B cell (primary cell): ENCODE results near the gene ATP8A1. TPM values are rescaled to one million over a fixed set of nuclear protein-coding genes. Genes with fewer than 3 reads are reported as not detected.

Source experiments
- ATAC-seq: fragments of 200-7000 bp; cut with Tn5 transposase; one replicate; pipeline ENCODE4 v1.10.0; 2021; ENCODE audit warnings: low read depth, mild to moderate bottlenecking, moderate number of reproducible peaks, moderate library complexity
- CTCF ChIA-PET: fragments of 350-600 bp; sonication (Branson Sonifier 250); formaldehyde crosslinking; loops from one replicate; lab custom pipeline; 2021; ENCODE audit warnings: antibody characterized with exemption, inconsistent platforms; lab: Charles Lee
- POLR2A ChIA-PET: fragments of 350-600 bp; sonication (Branson Sonifier 250); formaldehyde crosslinking; loops from one replicate; lab custom pipeline; 2021; ENCODE audit warnings: antibody characterized with exemption; lab: Charles Lee
- DNase-seq: peaks from one replicate; pipeline ENCODE4 v3.0.0; 2013
- H2AFZ ChIP-seq: 2 replicates; pipeline ENCODE4 v1.6.1; 2012; ENCODE audit warnings: mild to moderate bottlenecking, low read depth, low read length; ENCODE audit not compliant: insufficient read depth, poor library complexity, severe bottlenecking
- H3K27ac ChIP-seq, 2 donors: 1 replicate in 1 of 2; 2 replicates in 1 of 2; pipeline ENCODE4 v1.5.1; 2012 to 2013; ENCODE audit warnings: low read length in 2 of 2, mild to moderate bottlenecking in 2 of 2, moderate library complexity in 1 of 2
- H3K27me3 ChIP-seq, 4 experiments: fragments of 200-600 bp in 1 of 4; sonication (generic) in 1 of 4; replicated peaks in 1 of 4; 1 replicate in 2 of 4; 2 replicates in 2 of 4; pipeline versions ENCODE4 v1.6.1 to v1.7.0; 2013 to 2016; ENCODE audit warnings: low read length in 3 of 4, mild to moderate bottlenecking in 2 of 4, mixed read lengths in 1 of 4, moderate library complexity in 1 of 4; ENCODE audit not compliant: insufficient read depth in 4 of 4, control insufficient read depth in 3 of 4; ENCODE audit errors: control extremely low read depth in 1 of 4
- H3K36me3 ChIP-seq, 2 experiments: replicated peaks in 1 of 2; 1 replicate in 1 of 2; 2 replicates in 1 of 2; pipeline versions ENCODE4 v1.6.1 to v1.7.1; 2013; ENCODE audit warnings: low read length in 1 of 2; ENCODE audit not compliant: insufficient read depth in 2 of 2, control insufficient read depth in 1 of 2; ENCODE audit errors: control extremely low read depth in 1 of 2, extremely low read depth in 1 of 2
- H3K4me1 ChIP-seq, 2 donors: fragments of 200-600 bp in 1 of 2; sonication (generic) in 1 of 2; 1 replicate in 1 of 2; 2 replicates in 1 of 2; pipeline versions ENCODE4 v1.5.1 to v1.6.1; 2013 to 2017; ENCODE audit warnings: low read length in 2 of 2; ENCODE audit not compliant: control insufficient read depth in 2 of 2, insufficient read depth in 2 of 2
- H3K4me2 ChIP-seq: replicated peaks from 2 replicates; pipeline ENCODE3; 2012; ENCODE audit warnings: mild to moderate bottlenecking, low read depth, low read length; ENCODE audit not compliant: poor library complexity, severe bottlenecking
- H3K4me3 ChIP-seq, 5 experiments: fragments of 200-600 bp in 1 of 5; sonication (generic) in 1 of 5; 1 replicate in 3 of 5; 2 replicates in 2 of 5; pipeline versions ENCODE4 v1.5.1 to v1.7.0; 2011 to 2016; ENCODE audit warnings: low read length in 4 of 5, mild to moderate bottlenecking in 4 of 5, low read depth in 2 of 5, control low read depth in 1 of 5, moderate library complexity in 1 of 5; ENCODE audit not compliant: insufficient read depth in 1 of 5; ENCODE audit errors: control extremely low read depth in 1 of 5, extremely low read depth in 1 of 5
- H3K79me2 ChIP-seq: fragments of 200-600 bp; sonication (generic); one replicate; pipeline ENCODE4 v1.6.0; 2016; ENCODE audit warnings: low read length; ENCODE audit not compliant: control insufficient read depth, insufficient read depth
- H3K9ac ChIP-seq: fragments of 200-600 bp; sonication (generic); 2 replicates; pipeline ENCODE4 v1.6.1; 2017; ENCODE audit warnings: mild to moderate bottlenecking, low read length, moderate library complexity
- H3K9me3 ChIP-seq, 3 donors: one replicate each; pipeline versions ENCODE4 v1.6.1 to v1.7.1; 2013; ENCODE audit warnings: low read length in 2 of 3; ENCODE audit not compliant: control insufficient read depth in 2 of 3, insufficient read depth in 1 of 3; ENCODE audit errors: control extremely low read depth in 1 of 3
- H4K20me1 ChIP-seq: 2 replicates; pipeline ENCODE4 v1.6.0; 2012; ENCODE audit warnings: mild to moderate bottlenecking, low read length; ENCODE audit not compliant: insufficient read depth, control insufficient read depth, poor library complexity, severe bottlenecking
- H3K27ac Mint-ChIP-seq: one replicate; pipeline ENCODE4 v1.8.0; 2021; ENCODE audit warnings: mixed read lengths
- H3K27me3 Mint-ChIP-seq: one replicate; pipeline ENCODE4 v1.8.0; 2021; ENCODE audit warnings: mixed read lengths
- H3K4me1 Mint-ChIP-seq: one replicate; pipeline ENCODE4 v1.8.0; 2021; ENCODE audit warnings: mixed read lengths
- H3K4me3 Mint-ChIP-seq: one replicate; pipeline ENCODE4 v1.8.0; 2021; ENCODE audit warnings: mixed read lengths
- H3K9me3 Mint-ChIP-seq: one replicate; pipeline ENCODE4 v1.8.0; 2022; ENCODE audit warnings: mixed read lengths; ENCODE audit not compliant: insufficient read depth
- CTCF ChIP-seq: fragments of 200-600 bp; IDR thresholded peaks from one replicate; pipeline ENCODE4 v1.8.0; 2022; ENCODE audit warnings: antibody characterized with exemption, mild to moderate bottlenecking
- EZH2 ChIP-seq: IDR thresholded peaks from 2 replicates; pipeline ENCODE4 v1.6.1; 2012; ENCODE audit warnings: borderline replicate concordance, low read depth, mild to moderate bottlenecking, moderate library complexity, low read length; ENCODE audit not compliant: insufficient read depth, poor library complexity, severe bottlenecking
- WGBS: methylation state at CpG from one replicate; pipeline ENCODE4 v1.1.5; 2013; ENCODE audit warnings: missing lambda C conversion rate; ENCODE audit not compliant: insufficient coverage; 5-methylcytosine and 5-hydroxymethylcytosine counted together
- intact Hi-C: fragments of 100-400 bp; cut with micrococcal nuclease; formaldehyde crosslinking; loops from one replicate; pipeline ENCODE4 v1.10.0; 2022
- polyA plus RNA-seq: library from polyadenylated mRNA; depleted of rRNA; stranded (reverse); fragments of >200 nt; gene quantifications from 2 replicates; pipeline ENCODE4 v1.2.3, GENCODE V29; 2012
- total RNA-seq, 2 donors: library from RNA; stranded (reverse); fragments of 120-200 nt in 1 of 2; gene quantifications; 1 replicate in 1 of 2; 2 replicates in 1 of 2; pipeline versions ENCODE4 v1.2.3 to v1.2.4, GENCODE V29; 2013 to 2022

Gene ATP8A1
- total and polyA plus RNA-seq, 2 donors (not counting 1 experiment from before 2014, with no cell fraction given): 28.7 to 51.8 TPM

- no peak overlapping the region for H3K27ac Mint-ChIP-seq
- Histone ChIP-seq H3K9me3 (peaks cover 0 to 3% (median 0%) of the 10 kb centered on the region in 3 donors), H3K4me1 (no peaks in the 10 kb centered on the region), H4K20me1 (no peaks in the 10 kb centered on the region), H3K27me3 (no peaks in the 10 kb centered on the region), H3K4me2 (no peak overlapping the region), H3K4me3 (no peak overlapping the region), H3K9ac (no peak overlapping the region), H3K27ac (no peak overlapping the region), H3K79me2 (no peaks in the 10 kb centered on the region), H3K36me3 (peaks cover 16 to 35% of the 10 kb centered on the region in 2 experiments), H2AFZ (no peak overlapping the region)
- no peak for ATAC-seq
- ChIA-PET POLR2A (no interaction called here), CTCF (interaction anchor here (1.0 to 1.8 kb wide), 3 partner anchors 9 to 226 kb away, joined by 3 read pairs; no protein-coding TSS in a partner anchor)
- H3K4me1 Mint-ChIP-seq: no peaks in the 10 kb centered on the region
- DNase-seq: no peak
- no peak overlapping the region for H3K4me3 Mint-ChIP-seq
- no CpG with 5 or more reads among the region's 2 CpGs for WGBS
- intact Hi-C loops: no loop called here
- no peaks in the 10 kb centered on the region for H3K27me3 Mint-ChIP-seq
- no peak for TF ChIP-seq EZH2
- TF ChIP-seq CTCF: no peak
- no peaks in the 10 kb centered on the region for H3K9me3 Mint-ChIP-seq
These were observed 113.1 kb downstream of the ATP8A1 start for GRCh38 chr4:42543762-42544161.

- Histone ChIP-seq H3K79me2 (no peaks in the 10 kb centered on the region), H3K27me3 (no peaks in the 10 kb centered on the region), H3K4me3 (no peak overlapping the region), H3K36me3 (peaks cover 16 to 29% of the 10 kb centered on the region in 2 experiments), H3K4me1 (no peaks in the 10 kb centered on the region), H3K27ac (no peak overlapping the region), H4K20me1 (no peaks in the 10 kb centered on the region), H2AFZ (no peak overlapping the region), H3K9ac (no peak overlapping the region), H3K9me3 (peaks cover 0 to 3% (median 0%) of the 10 kb centered on the region in 3 donors), H3K4me2 (no peak overlapping the region)
- TF ChIP-seq EZH2: no peak
- no peak for TF ChIP-seq CTCF
- ATAC-seq: no peak
- Mint-ChIP-seq H3K4me3 (no peak overlapping the region), H3K27ac (no peak overlapping the region), H3K9me3 (no peaks in the 10 kb centered on the region), H3K4me1 (peaks cover 2% of the 10 kb centered on the region), H3K27me3 (no peaks in the 10 kb centered on the region)
- no peak for DNase-seq
- intact Hi-C loops: no loop called here
- ChIA-PET POLR2A (no interaction called here), CTCF (interaction anchor here (1.8 kb wide), 1 partner anchor 226 kb away, joined by 3 read pairs; no protein-coding TSS in a partner anchor)
- WGBS: no CpG with 5 or more reads among the region's 1 CpG
These were observed 113.8 kb downstream of the ATP8A1 start for GRCh38 chr4:42543126-42543525.
